GM19467 (cell line): ENCODE results near the gene TBC1D5.
"Not testable (repeated sequence)": the region's sequence is repeated elsewhere in the genome, so short reads cannot be mapped to it uniquely, and the experiment has no call there.

Experiments
- ATAC-seq: cut with Tn5 transposase; IDR thresholded peaks from one replicate; pipeline ENCODE4 v1.9.1; 2021; ENCODE audit warnings: mild to moderate bottlenecking, moderate library complexity; ENCODE audit not compliant: unreplicated experiment

The TBC1D5 gene

DNA sequence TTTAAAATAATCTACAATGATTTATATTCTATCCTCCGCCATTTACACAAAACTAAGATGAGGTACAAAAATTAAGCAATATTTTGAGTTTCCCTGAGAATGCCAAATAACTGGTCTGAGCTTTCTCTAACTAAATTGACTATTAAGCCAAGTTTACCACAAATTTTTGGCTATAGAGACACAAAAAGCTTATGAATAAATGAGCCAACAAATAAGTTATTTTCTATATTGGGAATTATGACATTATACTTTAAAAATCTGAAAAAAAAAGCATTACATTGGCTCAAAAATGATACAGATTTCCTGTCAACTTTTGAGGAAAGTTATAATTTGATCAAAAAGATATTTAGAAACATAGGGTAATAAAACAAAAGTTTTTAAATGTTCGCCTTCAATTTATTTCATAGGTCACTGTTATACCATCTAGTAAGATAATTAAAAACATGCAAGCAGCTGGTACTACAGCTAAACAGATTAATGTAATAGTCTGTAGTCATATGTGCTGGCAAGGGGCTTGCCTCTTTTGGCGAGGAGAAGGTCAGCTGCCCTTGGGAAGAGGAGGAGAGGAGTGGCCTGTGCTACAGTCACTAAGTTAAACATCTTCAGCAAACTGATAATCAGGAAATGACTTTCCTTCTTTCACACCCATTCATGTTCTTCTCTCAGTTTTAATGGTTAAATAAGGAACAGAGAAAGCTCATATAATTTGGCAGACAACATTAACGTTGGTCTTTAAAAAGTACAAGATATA lies 318.5 kb downstream of the TBC1D5 start:
- ATAC-seq: no peak

DNA sequence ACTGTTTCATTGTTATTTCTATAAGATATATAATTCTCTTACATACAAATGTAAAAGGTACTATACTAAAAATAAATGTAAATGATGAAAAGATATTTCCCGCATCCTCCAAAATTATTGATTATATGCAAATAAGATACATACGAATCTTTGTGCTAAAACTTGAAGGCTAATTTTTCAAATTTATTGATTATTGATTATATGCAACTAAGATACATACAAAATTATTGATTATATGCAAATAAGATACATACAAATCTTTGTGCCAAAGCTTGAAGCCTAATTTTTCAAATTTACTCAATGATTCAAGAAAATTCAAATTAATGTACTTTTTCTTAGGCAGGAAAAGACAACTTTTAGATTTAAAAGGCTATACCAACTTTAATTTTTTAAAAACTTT lies 319.8 kb downstream of the TBC1D5 start:
- ATAC-seq: no peak

DNA sequence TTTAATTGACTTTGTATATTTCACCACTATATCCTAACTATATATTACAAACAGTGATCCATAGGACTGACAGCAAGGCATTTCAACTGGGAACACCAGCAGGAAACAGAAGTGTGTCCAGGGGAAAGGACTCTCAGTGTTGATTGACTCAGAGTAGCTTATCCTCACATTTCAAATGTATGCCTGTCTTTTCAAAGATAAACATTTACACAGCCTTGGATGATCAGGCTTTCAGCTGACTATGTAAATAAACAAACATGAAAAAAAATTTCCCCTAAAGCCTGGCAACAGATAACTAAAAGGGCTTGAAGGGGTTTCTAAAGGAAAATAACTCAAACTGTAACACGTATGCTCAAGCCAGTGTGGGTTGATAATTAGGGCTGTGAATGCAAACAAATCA lies 321.8 kb downstream of the TBC1D5 start:
- ATAC-seq: no peak

DNA sequence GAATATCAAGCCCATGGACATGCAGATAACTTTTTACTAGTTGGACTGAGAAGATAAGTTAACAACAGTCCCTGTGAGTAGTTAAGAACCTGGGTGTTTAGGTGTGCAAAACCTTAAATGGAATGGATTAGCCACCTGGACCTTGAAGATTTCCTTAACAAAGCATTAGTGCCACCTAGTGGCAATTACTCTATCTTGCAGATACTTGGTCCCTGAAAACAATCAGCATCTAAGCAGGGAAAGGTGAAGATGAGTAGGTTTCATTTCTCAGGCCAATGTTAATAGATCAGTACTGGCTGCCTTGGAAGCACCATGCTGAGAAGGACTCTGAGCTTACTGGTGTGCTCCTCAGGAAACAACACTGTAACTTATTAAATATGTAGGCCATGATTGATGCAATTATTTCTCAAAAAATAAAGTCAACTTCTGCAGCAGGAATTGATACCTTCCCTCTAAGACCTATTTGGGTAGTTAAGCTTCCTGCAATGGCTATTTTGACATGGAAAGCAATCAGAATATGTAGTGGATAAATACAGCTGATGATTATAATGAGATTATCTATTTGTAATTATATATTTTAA lies 329.4 kb downstream of the TBC1D5 start:
- ATAC-seq: peak; percentile 93

DNA sequence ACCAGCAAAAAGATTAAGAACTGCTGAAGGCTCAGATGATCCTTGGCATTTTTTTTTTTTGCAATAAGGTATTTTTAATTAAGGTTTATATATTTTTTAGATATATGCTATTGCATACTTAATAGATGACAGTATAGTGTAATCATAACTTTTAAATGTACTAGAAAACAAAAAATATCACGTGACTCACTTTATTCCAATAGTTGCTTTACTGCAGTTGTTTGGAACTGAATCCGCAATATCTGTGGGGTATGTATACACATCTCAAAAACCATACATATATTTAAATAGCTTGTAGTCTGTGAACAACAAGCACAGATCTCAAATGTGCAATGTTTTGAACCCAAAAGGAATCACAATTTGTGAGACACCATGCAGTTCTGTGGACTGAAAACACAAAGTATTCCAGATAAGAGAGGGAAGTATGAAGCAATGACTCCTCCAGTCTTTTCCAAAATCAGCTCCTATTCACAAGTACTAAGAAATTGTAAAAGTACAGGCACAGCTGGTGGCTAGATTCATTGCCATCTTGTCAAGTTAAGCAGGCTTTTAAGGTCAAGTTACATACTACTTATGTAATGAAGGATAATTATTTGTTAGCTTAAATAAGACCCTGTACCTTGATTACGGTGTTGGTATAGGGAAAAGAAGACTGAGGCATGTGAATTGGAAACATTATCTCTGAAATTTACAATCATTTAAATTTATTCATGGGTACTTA lies 331.1 kb downstream of the TBC1D5 start:
- no peak for ATAC-seq

DNA sequence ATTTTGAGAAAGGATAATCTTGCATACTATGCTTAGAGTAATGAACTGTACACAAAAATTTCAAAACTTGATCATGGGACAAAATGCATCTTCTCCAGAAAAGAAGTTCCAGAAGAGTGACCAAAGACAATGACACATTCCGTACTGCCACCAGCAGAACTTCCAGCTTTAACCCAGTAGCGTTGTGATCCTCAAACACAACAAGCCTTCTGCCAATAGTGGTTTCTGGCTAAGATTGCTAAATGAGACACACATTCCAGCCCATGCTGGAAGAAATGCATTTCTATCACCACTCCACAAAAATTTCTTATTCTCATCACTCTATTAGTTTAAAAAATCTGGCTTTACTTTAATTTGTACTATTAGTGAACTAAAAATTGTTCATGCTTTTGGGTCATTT lies 334.9 kb downstream of the TBC1D5 start:
- ATAC-seq: no peak

DNA sequence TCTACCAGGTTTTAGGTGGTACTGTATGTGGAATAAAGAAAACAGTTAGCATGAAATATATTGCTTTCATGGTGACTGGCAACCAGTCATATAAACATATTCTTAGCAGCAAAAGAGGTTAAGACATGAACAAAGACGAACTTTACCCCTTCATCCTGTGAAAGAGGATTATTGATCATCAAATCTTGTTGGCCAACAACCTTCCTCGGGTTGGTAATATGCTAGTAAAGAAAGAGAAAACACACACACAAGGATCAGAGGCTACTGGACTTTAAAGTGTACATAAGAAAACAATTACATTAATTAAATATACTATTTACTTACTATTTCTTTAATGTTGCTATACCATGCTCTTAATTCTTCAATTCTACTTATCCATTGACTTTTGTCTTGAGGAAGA lies 337.9 kb downstream of the TBC1D5 start:
- no peak for ATAC-seq

DNA sequence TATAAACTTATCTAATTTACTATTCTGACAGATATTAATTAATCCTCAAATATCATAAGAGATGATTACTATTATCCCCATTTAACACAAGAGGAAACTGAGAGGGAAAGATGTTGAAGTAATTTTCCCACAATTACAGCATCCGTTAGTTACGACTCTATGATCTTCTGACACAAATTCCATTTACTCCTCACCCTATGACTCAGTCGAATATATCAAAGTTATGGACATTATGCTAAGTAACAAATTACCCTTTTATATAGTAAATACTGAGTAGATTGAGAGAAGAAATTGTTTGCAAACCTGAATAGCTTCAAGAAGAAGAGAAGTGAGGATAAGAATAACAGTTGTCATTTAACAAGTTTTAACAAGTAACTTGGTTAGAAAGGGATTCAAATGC lies 340.0 kb downstream of the TBC1D5 start:
- no peak for ATAC-seq

DNA sequence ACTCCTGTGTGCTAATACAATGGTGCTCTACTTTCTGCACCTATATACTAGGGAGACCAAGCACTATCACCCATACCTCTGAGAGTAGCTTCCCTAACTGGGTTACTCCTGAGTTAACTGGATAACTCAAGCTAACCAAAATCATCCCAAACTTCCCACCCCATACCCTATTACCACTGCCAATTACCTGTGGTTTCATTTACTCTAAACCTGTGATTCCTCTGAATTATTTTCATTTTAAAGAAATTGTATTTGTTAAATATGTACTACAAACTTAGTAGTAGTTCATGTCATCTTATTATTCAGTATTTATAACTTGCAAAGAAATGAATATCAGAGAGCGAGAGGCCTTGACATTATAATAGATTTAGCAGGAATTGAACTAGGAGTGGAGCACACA lies 340.5 kb downstream of the TBC1D5 start:
- ATAC-seq: no peak

DNA sequence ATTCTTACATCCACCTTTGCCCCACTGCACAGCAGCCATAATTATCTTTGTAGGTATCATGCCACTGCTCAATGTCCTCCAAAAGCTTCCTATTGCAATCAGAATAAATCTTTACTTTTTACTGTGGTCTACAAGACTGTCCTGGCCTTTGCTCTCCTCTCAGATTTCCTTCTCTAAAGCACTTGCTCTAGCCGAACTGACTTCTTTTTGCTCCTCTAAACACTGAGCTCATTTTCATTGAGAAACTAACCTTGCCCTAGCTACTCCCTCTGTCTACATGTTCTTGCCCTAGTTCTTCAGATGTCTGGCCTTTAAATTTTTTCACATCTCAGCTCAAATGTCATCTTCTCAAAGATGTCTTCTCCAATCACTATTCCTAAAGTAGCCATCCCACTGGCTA lies 342.8 kb downstream of the TBC1D5 start:
- ATAC-seq: peak; percentile 31

DNA sequence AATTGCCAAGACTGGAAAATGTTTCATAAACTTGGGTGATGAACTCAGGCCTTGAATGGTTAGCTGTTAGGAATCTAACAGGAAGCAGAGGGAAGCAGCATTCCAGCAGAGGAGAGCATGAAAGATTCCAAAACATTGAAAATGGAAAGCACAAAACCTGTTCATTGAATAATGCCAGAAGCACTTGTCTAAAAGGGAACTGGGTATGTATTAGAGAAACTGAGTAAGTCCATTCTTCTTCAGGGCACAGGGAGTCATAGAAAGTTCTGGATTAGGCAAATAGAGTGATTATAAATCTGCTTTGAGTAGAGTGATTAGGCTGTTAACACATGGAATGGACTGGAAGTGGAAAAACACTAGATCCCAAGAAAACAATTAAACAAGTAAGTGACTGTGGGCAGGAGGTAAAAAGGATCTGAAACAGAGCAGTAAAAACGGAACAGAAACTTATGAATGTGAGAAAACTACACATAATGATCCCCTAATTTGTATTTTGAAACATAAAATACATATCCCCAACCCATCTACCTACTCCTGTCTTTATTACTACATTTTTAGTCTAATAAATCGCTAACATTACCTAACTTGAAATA lies 343.4 kb downstream of the TBC1D5 start:
- ATAC-seq: peak; percentile 87

DNA sequence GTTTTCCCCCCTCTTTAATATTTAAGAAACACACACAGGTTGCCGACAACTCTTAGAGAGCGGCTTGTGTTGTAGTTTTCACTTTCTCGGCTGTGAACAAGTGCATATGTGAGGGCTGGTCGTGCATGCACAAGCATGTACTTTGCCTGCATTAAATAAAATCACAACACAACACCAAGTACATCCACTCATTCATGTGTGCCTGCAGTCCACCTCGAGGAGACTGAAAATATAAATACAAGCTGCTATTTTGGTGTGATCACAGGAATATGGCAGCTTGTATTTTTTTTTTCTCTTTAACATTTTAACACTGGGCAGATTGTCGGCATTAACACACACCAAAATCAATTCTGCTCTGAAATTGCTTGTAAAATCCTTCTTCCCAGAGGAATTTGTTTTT lies 346.4 kb downstream of the TBC1D5 start:
- ATAC-seq: no peak

DNA sequence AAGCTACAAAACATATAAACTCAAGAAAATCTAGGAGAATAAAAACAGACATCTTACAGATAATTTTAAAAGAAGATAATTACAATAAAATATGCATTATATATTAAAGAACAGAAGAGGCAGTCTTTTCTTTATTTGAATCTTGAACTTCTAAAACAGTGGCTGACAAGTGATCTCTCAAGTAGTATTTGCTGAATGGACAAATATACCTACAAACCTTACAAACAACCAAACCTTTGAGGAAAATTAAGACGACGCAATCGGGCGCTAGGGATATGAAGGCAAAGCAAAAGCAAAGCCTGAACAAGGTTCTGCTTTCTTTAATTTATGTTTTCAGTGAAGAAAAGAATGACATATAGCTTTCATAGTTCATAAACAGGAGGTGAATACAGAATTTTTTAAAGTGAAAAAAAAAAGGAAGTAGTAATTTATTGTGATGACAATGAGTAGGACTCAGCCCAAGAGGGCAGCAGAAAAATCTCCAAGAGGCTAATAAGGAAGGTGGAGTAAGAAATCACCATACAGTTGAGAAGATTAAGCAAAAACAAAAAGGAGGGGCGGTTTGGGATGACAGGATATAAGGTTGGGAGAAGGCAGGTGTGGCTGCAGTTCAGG lies 347.8 kb downstream of the TBC1D5 start:
- no peak for ATAC-seq

DNA sequence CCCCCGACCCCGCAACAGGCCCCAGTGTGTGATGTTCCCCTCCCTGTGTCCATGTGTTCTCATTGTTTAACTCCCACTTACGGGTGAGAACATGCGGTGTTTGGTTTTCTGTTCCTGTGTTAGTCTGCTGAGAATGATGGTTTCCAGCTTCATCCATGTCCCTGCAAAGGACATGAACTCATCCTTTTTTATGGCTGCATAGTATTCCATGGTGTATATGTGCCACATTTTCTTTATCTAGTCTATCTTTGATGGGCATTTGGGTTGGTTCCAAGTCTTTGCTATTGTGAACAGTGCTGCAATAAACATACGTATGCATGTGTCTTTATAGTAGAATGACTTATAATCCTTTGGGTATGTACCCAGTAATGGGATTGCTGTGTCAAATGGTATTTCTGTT lies 349.9 kb downstream of the TBC1D5 start:
- not testable (repeated sequence) for ATAC-seq

DNA sequence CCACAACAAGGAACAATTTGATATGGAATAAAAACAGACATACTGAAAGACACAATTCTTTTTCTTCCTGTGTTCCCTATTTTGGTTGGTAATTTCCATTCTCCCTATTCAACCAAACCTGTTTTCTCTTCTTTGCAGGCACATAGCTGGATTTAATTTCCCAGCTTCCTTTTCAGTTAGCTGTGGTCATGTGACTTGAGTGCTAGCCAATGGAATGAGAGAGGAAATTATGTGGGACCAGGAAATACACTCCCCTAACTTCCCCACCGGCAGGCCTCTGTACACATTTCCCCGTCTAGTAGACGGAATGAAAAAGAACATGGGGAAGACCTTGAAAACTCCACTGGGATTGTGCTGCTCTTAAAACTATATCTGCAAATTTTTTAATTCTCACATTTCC lies 351.6 kb downstream of the TBC1D5 start:
- no peak for ATAC-seq

DNA sequence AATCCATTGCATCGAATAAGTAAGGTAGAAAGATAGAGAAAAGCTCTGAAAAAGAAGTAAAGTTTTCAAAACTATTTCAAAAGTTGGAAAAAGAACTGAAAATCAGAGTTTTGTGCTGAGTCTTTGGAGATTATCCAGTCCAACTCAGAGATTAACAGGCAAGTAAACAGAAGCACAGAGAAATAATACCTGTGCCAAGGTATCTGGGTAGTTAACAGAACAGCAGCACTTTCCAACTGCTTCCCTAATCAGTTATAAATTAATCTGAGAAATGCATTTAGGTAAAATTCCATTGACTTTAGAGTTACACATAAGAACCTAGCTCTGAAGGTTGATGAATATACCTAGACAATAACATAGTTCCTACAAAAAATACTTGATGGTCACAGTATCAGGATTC lies 355.3 kb downstream of the TBC1D5 start:
- no peak for ATAC-seq

DNA sequence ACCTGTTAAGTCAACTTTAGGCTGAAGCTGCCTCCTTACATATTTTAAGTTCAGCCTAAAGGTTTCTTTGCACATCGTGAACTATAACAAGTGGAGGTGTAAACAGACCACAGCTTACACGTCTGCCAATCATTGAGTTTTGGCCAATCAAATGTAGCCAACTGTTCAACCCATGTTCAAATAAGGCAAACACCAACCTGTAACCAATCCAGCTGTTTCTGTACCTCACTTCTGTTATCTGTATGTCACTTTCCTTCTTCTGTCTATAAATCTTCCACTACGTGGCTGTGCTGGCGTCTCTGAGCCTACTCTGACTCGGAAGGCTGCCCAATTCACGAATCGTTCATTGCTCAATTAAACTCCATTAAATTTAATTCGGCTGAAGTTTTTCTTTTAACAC lies 356.0 kb downstream of the TBC1D5 start:
- ATAC-seq: no peak

DNA sequence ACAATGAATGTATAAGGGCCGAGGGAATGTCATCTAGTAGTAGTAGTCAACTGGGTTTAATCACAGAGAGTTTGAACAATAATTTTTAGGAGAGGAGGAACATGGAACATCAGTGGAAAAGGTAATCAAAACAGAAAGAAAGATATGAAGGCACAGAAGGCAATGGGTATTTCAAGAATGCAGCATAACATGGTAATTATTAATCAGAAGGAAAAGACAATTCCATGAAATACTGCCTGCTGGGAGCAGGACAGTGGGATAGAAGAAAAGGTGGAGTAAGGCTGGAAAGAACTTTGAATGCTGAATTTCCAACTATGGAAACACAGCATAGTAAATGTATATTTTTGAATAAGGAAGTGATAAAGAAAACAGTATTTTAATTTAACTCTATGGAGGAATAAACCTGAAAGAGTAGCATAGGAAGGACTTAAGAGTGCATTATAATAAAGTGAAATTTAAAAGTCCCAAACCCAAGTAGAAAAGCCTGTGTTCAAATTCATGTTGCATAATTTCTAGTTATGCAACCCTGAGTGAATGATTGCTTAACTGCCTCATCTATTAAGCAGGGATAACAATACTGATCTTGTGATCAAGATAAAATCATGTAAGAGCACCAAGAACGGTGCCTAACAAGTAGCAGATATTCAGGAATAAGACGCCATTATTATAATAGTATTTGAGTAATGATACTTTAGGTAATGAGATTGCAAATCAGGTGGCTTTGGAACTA lies 357.7 kb downstream of the TBC1D5 start:
- ATAC-seq: no peak

DNA sequence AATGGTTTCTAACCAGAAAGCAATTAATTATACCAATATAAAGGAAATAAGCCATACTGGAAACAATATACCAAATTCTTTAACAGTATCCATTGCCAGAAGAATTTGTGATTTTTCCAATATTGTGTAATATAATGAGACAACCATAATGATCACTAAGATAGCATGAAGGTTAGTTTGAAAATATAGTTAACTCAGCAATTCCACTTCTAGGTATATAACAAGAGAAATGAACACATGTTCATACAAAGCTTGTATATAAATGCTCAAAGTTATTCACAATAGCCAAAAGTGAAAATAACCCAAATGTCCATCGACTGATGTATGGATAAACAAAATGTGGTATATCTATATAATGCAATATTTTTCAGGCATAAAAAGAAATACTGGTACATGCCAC lies 369.1 kb downstream of the TBC1D5 start:
- no peak for ATAC-seq

DNA sequence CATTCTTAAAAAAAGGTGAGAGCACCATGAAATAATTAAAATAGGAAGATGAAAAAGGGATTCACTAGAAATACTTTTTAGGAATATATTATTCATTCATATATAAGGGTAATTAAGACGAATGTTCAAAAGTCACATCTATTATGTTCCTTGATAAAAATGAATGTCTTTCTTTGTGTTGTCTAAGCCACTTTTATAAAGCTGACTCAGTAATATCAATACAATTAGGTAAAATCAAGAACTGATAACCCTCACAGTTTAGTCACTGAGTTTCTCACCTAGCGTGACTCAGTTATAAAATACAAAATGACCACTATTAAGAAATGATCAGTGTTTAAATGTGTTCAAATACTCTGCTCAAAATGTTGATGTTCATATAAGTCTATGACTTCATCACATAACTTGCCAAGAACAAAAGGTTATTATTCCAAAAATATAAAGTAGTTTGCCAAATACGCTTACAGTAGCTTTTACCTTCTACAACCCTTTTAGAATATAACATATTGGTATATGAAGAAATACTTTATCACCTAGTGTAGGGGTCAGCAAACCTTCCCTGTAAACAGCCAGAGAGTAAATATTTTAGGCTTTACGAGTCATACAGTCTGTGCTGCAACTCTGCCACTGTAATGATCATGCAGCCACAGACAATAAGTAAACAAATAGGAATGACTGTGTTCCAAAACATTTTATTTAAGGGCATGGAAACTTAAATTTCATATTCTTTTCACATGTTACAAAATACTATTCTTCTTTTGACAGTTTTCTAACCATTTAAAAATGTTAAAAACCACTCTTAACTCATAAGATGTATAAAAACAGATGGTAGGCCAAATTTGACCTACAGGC lies 369.8 kb downstream of the TBC1D5 start:
- ATAC-seq: no peak
